ENCODE data around the gene TBX2. TPM values are rescaled to one million over a fixed set of nuclear protein-coding genes. Genes with fewer than 3 reads are reported as not detected.

The TBX2 gene
- polyA plus RNA-seq, 3 donors, result 47.8 to 58.3 (median 56.1) TPM

DNA sequence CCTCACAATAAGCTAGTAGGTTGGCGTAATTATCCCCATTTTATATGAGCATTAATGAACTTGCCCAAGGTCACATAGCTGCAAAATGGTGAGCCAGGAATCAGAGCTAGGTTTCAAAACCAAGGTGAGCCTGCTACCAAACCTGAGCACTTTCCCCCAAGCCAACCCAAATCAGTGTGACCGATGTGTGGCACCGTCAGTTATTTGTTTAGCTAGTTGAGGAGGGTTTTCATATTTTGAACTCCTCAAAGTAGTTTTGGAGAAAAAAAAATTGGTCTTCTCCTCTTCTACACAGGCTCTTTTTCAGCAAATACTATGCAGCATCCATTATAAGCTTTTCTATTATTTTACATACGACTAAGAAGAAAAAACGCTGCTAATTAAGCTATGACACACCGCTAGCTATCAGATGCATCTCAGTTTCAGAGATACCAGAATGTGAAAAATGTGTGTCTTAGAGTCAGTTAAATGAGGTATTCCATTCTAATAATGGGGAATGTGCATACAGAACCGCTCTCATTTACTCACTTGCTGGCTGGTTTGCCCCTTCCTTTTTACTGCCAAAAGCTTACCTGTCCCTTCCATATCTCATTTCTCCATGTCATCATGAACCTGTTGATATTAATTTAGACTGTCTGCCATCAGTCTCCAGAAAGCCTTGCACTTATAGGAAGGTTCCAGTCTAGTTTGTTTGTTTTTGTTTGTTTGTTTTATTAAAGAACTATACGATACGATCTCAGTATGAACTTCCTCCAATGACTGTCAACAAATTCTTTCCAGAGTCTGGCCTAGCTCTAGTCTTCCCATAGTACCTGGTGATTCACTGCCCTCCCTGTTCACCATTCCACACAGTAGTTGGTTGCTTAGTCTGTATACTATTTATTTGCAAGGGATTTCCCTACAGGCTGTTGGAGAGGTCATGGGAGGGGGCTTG lies 50.3 kb downstream of the TBX2 start:
- no peak for DNase-seq (ENCODE audit: low read depth in 3 of 3, low spot score in 2 of 3)

DNA sequence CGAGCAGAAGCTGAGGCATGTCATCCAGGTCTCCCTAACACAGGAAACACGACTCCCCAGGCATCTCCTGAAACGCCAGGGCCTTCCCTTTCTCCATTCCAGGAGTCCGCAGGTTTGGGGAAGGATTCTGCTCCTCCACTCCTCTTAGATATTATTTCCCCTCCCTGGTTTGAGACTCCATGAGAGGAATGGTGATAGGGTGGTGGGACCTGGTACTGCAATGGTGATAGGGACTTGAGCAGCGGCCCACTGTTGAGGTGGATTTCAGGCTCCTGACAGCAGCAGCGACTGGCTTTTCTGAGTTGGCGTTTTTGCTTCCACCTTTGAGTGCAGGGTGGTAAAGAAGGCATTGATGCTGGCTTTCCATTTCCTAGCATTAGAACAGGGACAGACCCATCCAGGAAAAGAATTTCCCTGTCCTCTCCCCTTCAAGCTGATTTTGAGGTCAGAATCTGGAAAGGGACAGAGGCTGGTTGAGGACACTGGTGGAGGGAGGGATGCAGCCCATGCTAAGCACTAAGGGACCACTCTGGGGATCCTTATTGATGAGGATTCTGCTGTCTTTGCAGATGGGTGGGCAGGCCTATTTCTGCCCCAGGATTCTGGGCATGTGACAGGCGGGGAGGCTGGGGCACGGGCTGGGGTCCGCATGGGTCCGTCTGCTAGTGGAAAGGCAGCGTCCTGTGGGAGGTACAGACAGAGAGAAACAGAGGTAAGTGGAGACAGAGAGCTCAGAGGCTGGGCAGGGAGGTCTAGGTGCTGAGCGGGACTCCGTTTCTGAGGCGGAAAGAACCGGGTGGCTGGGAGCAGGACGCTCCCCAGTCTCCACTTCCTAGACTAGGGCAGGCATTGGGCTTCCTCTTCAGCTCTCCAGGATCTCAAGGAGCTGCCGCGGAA lies 51.2 kb downstream of the TBX2 start:
- DNase-seq (ENCODE audit: low read depth in 3 of 3, low spot score in 2 of 3), result no peak

DNA sequence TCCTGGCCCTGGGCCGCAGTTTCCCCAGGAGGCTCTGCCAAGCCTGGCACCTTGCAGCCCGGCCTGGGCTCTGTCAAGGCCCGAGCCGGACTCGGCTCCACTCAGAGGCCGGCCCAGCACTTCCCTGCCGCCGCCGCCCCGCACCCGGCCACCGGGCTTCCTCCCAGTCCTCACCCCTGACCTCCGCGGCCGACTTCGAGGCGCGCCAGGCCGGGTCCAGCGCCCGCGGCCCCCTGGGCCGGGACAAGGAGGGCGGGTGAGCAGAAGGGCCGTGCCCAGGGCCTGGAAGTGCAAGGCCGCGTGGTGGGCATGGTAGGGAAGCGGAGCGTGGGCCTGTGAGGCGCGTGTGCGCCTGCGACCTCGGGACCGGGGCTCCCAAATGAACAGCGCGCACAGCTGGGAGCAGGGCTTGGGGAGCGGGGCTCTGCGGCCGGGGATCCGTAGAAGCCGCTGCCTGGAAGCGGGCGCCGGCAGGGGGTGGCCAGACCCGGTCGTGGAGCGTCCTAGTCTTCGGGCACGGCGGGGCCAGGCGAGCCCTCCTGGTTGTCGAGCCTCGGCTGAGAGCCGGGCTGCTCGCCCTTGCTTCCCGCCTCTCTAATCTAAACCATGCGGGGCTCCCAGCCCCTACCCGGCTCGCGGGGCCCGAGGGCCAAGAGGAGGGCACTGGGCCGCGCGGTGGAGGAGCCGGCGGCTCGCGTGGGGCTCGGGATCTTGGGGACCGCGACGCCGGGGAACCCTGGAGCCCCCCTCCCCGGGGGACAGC lies 52.1 kb downstream of the TBX2 start:
- no peak for DNase-seq (ENCODE audit: low read depth in 3 of 3, low spot score in 2 of 3)

DNA sequence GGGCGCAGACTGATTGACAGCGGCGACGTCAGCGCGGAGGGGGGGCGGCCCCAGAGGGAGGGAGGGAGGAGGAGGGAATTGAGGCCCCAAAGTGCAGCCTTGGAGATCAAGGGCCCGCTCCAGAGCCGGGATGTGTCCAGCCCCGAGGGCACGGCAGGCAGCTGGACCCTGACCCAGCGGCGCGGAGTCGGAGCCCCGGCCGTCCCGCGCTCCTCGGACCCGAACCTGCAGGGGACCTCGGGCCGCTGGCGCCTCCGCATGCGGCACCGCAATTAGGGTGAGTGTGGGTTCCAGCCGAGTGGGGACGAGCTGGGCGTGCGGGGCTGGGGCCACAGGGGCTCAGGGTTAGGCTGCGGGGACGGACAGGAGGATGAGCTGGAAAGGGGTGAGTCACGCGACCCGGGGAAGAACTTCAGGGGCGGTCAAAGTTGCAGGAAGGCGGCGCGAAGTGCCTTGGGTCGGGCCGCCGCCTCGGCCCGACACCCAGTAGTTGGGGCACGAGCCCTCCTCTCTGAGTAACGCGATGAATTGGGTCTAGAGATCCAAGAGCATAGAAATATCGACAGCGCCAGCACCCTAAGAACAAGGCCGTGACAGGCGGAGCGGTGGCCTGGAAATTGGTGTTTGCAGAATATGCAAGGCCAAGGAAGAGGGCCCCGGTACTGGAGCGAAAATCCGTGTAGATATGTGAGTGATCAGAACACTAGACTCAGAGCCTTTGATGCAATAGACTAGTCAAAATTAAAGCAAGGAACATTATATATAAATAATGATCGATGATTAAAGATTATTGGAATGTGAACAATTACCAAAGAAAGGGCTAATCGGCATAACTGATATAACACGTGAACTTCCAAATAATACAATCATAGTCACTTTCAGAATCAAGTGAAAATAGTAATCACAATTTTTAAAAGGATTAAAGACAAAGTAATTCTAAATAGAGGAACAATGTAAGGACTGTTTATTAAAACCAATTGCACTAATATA lies 53.0 kb downstream of the TBX2 start, which contains the start of gene TBX4:
Gene TBX4, plus strand, starts transcription at position 122 of the 990 bp plus-strand sequence. CDS start 4,069 bp downstream, outside the sequence.
- DNase-seq (ENCODE audit: low read depth in 3 of 3, low spot score in 2 of 3), result no peak

DNA sequence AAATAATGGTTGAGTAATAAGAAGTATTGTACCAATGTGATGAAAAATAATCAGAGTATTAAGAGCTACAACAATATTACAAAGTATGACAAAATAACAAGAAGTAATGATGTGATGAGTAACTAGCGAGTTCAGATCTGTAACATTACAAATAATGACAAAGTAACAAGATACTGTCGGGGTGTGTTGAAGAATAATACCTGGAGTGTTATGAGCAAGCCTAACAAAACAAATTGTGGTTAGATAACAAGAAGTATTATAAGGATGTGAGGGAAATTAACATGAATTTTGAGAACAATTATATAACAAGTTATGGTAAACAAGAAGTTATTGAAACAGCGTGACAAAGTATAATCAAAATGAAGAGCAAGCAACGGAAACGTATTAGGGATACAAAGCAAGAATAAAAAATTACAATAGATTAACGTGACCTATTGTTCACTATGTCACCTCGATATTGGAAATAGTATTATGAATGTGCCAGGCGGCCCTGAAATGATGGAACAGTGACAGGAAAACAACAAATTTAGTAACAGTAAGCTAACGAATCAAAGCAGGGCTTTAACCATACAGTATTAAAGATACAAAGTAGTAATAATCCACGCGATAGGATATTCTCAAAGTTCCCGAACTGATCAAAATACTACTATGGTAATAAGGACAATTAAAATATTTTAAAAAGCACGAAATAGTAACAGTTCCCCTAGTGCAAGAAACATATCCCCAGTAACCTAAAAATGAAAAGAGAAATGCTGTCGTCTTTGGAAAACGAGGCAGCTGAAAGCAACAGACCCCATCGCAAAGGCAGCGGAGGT lies 54.1 kb downstream of the TBX2 start:
- no peak for DNase-seq (ENCODE audit: low read depth in 3 of 3, low spot score in 2 of 3)

DNA sequence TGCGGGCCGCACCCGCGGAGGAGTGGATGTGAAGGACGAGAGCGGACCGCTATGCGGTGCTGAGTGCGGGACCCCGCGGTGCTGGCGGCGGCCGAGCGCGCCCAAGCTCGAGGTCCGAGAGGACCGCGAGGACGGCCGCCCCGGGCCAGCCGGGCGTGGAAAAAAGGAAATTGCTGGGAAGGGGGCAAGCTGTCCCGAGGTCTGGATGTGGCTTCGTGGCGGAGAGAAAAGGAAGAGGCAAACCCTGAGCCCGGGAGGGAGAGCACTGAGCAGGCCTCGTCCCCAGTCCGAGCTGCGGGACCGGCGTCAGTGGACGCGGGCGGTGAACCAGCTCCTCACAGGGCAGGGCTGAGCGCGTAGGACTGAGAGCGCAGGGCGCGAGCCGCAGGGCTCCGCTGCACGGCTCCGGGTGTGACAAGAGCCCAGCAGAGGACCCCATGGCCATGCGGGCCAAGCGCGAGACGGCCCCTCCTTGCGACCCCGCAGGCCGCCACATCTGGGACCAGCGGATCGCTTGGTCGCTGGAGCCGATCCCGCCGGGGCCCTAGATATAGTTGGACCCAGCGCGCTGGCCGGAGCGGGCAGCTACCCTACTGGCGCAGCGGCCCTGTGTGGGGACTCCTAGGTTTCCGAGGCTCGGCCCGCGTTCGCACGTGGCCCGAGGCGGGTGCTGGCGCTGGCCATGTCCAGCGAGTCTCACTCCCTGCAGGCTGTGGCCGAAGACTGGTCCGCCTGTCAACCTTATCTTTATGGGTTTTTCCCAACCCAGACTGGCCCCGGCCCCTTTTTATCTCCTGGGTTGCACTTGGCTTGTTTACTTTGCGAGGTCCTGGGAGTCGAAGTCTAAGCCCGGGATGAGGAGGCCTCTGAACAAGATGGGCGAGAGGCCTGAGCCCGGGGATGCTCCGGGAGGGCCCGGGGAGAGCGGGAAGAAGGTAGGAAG lies 55.0 kb downstream of the TBX2 start:
- no peak for DNase-seq (ENCODE audit: low read depth in 3 of 3, low spot score in 2 of 3)

DNA sequence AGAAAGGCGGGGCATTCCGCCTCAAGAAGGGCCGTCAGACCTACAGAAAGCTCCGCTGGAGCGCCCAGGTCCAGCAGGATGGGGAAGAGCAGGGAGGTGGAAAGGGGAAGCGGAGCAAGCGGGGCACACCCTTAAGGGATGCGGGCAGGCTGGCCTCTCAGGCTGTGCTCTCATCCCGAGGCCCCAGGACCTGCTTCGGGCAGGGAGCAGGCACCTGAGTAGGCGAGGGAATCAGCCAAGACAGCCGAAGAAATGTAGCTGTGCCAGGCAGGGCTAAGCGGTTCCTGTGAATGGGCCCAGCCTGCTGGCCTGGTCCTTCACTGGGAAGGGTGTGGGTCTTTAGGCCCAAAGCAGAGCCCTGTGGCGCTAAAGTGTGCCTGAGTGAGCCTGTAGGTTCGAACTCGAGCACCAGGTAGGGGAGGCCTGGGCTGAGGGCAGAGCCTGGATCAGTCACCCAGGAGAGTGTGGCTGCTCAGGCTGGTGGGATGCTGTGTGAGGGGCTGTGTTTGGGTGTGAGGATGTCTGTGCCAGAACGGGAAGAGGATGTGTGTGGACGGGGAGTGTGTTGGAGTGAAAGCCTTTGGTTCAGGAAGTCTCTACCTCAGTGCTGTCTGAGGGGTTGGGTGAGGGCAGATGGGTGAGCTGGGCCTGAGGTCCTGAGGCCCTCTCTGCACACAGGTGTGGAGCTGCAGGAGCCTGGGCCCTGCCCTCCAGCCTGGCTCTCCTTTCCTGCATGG lies 55.8 kb downstream of the TBX2 start:
- DNase-seq (ENCODE audit: low read depth in 3 of 3, low spot score in 2 of 3), result no peak

DNA sequence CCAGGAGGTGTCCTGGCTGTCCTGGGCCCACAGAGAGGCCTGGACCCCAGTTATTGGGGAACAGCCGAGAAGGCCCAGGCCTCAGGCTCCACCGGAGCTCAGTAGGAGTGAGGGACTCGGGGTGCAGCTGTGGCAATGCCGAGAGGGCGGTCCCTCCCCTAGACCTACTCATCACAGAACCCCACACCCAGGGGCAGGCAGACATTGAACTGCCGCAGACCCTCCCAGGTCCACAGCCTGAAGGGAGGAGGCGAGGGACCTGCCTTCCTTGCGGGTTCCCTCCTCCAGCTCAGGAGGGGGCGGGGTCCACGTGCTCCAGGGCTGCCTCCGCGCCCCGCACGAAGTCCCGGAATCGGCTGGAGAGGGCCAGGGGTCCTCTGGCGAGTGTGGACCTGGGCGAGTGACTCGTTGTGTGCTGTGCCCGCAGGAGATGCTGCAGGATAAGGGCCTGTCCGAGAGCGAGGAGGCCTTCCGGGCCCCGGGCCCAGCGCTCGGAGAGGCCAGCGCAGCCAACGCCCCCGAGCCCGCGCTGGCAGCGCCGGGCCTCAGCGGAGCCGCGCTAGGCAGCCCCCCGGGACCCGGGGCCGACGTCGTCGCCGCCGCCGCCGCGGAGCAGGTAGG lies 56.5 kb downstream of the TBX2 start:
- no peak for DNase-seq (ENCODE audit: low read depth in 3 of 3, low spot score in 2 of 3)

DNA sequence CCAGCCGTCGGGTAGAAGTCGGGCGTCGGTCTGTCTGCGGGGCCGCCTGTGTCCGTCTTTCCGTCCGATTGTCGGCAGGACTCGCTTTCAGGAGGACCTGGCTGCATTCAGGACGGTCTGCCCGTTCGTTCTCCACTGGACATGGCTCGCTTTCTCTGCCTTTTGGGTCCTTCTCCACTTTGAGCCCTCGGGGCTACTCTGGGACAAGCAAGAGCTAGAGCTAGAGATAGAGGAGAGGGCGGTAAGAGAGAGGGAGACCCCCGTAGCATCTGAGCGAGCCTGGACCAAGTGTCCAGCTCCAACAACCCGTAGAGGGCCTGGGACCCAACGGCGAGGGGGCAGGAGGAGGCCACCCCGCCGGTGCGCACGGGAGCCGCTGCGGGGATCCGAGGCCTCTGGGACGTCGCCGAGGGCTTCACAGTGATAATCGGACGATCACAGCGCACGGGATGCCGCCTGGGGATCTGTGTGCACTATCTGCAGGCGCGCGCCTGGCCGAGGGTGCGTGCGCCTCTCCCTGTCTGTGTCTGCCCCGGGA lies 57.1 kb downstream of the TBX2 start:
- no peak for DNase-seq (ENCODE audit: low read depth in 3 of 3, low spot score in 2 of 3)

DNA sequence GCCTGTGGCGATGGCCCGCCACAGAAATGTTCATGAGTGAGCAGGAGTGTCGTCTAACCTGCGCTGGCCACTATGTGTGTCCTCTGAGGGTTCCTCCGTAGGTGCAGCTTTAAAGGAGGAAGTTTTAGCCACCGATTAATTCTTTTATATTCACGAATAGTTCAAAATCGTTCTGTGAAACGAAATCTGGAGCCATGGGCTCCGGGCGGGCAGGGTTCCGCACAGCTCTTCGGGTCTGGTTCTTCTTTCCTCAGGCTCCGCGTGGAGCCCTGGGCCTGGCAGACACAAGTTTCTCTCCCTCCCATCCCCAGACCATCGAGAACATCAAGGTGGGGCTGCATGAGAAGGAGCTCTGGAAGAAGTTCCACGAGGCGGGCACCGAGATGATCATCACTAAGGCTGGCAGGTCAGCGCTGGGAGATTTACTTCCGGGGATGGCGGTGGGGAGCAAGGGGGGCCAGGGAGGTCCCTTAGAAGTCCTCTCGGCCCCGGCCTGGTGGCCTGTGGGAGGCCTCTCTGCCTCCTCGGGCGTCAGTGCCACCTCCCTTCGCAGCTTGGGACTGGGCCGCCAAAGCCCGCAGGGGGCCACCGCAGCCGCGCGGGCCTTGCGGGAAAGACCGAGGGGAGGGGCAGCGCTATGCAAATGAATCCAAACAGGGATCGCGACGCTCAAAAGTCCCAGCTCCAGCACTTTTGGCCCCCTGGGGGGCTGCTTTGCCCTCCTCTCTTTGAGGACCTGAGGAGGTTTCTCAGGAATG lies 57.8 kb downstream of the TBX2 start:
- no peak for DNase-seq (ENCODE audit: low read depth in 3 of 3, low spot score in 2 of 3)

DNA sequence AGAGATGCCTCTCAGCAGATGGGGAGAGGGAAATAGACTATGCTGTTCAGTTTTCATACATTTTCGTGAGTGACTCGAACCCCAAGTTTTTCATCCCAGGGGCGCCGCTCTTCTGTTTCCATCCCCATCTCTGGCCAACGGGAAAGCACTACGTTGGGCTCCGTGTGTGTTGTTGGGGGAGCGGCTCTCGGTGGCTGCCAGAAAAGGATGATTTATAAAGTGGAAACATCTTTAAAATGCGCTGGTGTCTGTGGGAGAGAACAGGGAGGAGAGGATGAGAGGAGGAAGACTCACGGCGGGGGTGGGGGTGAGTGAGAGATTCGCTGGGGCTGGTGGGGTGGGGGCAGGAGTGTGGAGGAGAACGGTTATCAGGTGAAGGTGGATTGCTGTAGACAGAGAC lies 58.4 kb downstream of the TBX2 start:
- DNase-seq (ENCODE audit: low read depth in 3 of 3, low spot score in 2 of 3), result no peak

DNA sequence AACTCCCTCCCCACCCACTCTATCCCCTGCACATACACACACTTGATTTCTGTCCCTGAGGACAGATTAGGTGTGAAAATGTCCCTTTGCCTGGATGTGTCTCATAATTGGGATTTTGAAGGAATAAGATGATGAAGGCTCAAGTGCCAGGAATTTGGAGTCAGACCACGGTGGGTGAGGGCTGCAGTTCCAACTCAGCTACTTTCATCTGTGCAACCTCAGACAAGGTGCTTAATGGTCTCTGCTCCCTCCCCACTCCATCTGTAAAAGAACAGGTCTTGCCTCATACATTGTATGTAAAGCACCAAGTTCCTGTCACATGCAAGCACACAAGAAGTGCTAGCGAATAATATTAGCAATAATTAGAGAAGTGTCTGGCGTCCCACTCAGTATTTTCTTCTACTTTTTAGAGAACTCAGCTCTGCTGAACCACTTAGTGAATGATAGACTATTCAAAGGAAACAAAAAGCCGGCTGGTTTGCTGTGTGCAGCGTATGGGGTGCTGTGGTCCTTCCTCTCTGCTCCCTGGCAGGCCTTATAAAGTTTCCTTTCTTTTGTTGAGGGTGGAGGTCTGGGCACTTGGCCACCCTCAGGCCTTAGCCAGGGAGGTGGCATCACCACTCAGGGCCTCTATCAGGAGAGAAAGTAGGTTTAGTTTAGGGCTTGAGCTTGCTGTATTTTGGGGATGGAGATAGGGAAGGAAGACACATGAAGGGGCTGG lies 58.9 kb downstream of the TBX2 start:
- DNase-seq (ENCODE audit: low read depth in 3 of 3, low spot score in 2 of 3), result no peak
